GM18498 (cell line): ENCODE results near the gene MYOZ3.

ENCODE experiments used
- ATAC-seq: cut with Tn5 transposase; IDR thresholded peaks from one replicate; pipeline ENCODE4 v1.9.1; 2021; ENCODE audit warnings: mild to moderate bottlenecking, moderate library complexity; ENCODE audit not compliant: unreplicated experiment

The MYOZ3 gene

DNA sequence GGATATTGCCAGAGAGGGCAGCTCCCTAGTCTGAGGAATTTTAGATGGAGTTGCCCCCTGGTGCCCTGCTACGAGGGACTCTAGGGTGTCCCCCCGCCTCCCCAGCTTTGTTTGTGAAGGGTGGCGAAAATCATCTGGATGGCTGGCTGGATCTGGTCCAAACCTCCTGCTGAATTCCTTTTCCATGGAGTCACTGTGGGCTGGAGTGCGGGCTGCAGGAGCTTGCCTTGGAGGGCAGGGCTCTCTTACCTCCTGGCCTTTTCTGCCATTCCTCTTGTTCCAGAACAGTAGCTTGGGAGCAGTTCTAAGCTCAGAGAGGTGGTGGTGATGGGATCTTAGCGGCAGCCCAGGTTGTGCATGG is 18.5 kb upstream of the MYOZ3 start:
- ATAC-seq = no peak

DNA sequence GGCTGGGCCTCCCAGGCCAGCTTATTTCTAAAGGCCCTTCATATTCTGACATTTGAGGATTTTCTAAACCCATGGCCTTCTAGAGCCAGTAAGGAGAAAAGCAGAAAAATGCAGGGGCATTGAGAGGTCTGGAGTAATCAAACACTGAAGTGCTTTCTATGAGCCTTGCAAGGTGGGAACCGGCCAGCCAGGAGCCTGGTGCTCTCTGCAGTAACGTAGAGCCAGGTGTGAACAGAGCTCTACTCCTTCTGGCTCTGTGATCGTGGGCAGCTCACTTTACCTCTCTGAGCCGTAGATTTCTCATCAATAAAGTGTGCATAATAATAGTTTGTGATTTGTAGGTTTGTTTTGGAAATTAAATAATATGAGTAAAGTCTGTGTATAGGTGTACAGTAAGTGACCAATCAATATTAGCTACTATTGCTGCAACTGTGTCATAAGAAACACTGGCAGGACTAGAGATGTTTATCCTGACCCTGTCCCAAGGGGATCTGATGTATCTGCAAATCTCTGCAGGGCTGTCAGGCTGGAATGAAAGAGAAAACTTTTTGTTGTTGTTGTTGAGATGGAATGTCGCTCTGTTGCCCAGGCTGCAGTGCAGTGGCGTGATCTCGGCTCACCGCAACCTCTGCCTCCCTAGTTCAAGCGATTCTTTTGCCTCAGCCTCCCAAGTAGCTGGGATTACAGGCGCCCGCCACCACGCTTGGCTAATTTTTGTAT is 17.9 kb upstream of the MYOZ3 start:
- ATAC-seq = no peak

DNA sequence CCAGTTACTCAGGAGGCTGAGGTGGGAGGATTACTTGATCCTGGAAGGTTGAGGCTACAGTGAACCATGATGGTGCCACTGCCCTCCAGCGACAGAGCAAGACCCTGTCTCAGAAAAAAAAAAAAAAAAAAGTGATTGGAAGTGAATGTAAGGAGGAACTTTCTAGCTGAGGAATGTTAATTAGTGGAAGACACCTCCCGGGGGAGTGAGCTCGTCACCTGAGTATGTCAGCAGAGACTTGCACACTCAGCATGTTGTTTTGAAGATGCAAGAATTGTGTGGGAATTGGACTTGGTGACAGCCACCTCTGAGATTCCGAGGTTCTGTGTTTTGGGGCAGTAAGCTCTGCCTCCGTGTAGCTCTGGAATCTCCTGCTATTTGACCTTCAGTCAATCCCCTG is 17.0 kb upstream of the MYOZ3 start:
- no peak for ATAC-seq

DNA sequence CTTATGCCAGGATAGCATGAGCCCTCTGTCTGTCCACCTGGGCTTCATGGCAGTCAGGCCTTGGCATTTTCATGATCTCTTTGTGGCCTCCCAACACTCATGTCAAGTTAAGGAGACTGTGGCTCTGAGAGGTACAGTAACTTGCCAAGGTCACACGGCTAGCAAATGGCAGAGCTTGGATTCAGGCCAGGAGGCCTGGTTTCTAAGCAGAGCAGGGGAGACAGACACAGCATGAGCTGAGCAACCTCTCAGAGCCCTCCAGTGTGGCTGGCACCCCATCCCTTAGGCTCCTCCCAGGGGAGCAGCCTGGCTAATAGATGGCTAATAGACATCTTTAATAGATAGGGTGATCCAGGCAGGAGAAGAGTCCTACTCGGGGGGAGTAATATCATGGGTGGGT is 16.5 kb upstream of the MYOZ3 start:
- no peak for ATAC-seq

DNA sequence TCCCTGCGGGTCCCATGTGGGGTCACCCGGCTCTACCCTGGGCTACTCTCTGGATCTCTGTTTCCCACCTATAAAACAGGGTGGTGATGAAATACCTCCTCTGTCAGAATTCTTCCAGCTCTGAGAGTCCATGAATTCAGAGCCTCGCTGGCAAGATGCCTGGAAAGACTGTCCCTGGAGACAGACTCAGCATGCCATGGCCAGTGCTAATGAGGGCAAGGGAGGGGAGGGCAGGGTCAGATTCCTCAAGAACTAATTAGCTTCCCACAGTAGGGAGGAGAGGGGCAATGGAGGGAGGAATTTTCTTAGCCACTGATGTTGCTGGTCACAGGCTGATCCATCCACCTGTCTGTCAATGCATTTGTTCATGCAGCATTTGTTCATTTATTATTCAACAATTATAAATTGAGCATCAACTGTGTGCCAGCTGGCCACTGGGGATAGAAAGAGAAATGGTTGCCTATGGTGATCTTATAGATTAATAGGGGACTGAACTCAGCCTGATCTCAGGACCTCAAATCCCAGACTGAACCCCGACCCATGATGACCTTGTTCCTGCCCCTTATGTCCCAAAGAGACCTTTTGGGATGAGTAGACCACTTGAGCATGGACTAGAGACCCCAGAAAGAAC is 15.9 kb upstream of the MYOZ3 start:
- ATAC-seq = no peak

DNA sequence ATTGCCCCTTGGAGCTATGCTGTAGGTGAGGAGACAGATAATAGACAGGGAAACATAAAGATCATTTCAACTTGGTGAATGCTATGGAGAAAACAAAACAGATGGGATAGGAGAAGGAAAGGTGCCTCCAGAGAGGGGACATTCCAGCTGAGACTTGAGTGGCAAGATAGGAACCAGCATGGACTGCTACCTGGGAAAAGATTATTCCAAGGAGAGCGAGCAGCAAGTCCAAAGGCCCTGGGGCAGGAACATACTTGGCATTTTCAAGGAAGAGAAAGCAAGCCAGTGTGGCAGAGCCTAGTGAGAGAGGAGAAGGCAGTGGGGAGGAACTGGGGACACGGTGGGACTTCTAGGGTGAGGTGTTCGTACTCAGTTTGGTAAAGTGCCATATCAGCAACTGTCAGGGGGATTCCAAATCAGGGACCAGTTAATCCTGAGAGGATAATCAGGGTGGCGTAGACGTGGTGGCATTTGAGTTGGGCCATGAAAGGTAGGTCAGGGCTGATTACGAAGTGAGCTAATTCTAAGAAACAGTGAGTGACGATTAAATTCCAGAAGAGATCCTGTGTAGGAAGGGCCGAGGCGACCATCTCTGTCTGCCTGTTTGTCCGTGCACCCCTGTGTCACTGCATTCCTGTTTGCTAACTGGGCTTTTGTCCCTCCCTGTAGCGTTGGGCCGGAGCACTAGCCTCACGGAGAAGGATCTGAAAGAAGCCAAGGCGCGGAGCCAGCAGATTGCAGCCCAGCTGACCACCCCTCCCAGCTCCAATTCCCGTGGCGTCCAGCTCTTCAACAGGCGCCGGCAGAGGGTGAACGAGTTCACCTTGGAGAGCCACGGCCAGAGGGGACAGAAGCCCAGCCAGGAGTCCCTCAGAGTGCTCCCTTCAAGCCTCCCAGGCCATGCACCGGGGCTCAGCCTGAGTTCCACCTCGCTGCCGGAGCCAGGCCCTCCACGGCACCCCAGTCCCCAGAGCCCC is 13.5 kb upstream of the MYOZ3 start:
- no peak for ATAC-seq

DNA sequence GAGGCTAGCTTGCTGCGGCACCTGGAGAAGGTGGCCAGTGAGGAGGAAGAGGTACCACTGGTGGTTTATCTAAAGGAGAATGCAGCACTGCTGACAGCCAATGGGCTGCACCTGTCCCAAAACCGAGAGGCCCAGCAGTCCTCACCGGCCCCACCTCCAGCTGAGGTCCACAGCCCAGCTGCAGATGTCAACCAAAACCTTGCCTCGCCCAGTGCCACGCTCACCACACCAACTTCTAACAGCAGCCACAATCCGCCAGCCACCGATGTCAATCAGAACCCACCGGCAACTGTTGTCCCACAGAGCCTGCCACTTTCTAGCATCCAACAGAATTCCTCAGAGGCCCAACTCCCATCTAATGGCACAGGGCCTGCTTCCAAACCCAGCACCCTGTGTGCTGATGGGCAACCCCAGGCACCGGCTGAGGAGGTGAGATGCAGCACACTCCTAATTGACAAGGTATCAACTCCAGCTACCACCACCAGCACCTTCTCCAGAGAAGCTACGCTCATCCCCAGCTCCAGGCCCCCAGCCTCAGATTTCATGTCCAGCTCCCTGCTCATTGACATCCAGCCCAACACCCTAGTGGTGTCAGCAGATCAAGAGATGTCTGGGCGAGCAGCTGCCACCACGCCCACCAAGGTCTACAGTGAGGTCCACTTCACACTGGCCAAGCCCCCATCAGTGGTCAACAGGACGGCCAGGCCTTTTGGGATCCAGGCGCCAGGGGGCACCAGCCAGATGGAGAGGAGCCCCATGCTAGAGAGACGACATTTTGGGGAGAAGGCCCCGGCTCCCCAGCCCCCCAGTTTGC is 12.6 kb upstream of the MYOZ3 start:
- no peak for ATAC-seq

DNA sequence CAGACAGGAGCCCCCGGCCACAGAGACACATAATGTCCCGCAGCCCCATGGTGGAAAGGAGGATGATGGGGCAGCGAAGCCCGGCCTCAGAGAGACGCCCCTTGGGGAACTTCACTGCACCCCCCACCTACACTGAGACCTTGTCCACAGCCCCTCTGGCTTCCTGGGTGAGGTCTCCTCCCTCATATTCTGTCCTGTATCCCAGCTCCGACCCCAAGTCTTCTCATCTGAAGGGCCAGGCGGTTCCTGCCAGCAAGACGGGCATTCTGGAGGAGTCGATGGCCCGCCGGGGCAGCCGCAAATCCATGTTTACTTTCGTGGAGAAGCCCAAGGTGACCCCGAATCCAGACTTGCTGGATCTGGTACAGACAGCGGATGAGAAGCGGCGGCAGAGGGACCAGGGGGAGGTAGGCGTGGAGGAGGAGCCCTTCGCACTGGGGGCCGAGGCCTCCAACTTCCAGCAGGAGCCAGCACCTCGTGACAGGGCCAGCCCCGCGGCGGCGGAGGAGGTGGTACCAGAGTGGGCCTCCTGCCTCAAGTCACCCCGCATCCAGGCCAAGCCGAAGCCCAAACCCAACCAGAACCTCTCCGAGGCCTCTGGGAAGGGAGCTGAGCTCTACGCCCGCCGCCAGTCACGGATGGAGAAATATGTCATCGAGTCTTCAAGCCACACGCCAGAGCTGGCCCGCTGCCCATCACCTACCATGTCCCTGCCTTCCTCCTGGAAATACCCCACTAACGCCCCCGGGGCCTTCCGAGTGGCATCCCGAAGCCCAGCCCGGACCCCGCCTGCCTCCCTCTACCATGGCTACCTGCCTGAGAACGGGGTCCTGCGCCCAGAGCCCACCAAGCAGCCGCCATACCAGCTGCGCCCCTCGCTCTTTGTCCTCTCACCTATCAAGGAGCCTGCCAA is 11.7 kb upstream of the MYOZ3 start:
- no peak for ATAC-seq

DNA sequence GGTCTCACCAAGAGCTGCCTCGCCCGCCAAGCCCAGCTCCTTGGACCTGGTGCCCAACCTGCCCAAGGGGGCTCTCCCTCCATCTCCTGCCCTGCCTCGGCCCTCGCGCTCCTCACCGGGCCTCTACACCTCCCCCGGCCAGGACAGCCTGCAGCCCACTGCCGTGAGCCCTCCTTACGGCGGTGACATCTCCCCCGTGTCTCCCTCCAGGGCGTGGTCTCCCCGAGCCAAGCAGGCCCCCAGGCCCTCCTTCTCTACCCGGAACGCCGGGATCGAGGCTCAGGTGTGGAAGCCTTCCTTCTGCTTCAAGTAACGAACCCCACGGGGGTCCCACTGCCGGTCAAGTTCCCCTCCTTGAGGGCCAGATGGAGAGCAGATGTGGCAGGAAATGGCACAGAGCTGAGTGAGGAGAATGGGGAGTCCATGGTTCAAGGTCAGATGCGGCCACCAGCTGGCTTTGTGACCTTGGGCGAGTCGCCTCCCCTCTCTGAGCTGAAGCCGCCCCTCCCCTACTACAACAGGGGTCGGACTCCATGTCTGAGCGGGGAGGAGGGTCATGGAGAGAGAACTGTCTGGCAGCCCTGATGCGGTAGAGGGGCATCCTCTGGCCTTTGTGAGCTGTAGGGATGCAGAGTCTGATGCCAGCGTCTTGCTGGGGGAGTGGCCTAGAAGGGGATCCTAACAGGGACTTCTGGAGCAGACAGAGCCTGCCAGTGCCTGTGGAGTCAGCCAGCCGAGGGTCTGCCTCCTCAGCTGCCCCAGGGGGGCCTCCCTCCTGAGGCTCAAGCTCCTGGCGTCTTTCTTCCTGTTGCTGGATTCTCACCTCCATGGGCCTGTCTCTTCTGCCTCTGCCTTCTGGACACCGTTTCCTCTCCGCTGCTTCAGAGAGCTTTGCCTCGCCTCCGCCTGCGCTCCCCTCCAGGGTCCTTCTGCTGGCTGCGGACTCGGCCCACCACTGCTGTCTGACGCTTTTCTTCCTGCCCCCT is 10.7 kb upstream of the MYOZ3 start:
- no peak for ATAC-seq

DNA sequence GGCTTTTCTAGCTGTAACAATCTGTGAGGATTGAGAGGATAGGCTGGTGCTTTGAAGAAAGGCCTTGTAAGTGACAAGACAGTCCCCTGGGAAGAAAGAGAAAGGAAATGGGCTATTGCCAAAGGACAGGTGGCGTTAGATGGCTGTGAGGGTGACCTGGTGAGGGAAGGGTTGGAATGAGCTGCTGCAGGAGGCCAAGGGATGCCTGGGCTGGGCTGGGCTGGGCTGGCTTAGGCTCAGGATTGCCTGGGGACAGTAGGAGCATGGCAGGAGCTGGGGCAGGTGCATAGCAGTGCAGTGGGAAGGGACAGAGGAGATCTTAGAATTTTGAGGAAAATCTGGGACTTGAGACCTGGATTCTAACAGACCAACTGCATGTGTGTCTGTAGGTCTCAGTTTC is 9.7 kb upstream of the MYOZ3 start:
- no peak for ATAC-seq

DNA sequence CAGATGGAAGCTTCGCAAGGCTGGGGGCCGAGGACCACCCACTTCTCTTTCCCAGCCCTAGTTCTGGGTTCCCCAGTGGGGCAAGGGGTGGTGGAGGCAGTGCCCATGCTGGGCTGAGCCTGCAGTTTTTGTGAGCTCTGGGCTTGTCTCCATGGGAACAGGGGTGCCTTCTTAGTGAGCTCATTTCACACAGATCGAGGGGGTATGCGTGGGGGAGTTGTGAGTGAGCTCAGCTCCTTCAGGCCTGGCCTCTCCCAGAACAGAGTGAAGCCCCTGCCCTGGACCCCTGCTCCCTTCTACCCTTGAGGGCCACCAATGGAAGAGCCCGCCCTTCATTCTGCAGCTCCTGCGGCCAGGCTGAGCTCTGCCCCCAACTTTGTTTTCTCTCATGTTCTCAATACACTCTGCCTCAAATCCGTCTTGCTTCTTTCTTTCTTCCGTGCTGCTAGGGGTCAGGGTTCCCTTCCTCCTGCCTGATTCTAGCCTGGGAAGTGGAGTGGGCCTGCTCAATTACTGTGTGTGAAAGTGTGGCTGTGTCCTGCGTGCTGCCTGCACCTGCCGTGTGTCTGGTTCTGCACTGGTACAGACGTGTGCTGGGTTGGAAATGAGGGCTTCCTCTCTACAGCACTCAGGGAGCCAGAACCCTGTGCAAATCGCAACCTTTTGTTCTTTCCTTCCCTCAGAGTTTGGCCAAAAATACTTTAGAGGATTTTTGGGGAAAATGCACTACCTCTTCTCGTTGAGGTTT is 9.0 kb upstream of the MYOZ3 start:
- no peak for ATAC-seq

DNA sequence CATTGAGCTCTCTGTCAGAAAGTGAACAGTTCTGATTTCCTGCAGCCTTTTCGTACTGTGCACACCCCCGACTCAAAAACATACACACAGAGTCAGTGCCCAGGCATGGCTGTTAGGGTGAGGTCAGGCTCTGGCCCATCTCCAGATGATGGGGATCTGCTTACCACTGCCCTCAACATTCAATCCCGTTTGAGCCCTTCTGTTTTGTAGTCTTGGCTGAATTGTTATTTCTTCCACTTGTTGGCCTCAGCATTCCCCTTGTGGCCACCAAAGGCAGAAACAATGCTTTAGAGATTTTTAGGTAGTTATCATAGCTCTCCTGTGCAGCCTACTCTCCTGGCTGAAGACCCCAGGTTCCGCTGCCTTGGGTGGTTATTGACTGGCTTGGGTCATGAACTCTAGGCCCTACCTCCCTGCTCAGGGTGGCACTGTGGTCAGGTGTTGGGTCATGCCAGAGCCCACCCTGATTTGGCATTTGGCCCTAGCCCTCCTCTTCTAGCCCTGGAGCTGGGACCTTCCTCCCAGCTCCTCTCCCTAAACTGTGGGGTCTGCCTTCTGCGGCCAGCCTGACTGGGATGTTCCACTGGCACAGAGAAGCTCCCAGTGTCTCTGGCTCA is 7.8 kb upstream of the MYOZ3 start:
- no peak for ATAC-seq

DNA sequence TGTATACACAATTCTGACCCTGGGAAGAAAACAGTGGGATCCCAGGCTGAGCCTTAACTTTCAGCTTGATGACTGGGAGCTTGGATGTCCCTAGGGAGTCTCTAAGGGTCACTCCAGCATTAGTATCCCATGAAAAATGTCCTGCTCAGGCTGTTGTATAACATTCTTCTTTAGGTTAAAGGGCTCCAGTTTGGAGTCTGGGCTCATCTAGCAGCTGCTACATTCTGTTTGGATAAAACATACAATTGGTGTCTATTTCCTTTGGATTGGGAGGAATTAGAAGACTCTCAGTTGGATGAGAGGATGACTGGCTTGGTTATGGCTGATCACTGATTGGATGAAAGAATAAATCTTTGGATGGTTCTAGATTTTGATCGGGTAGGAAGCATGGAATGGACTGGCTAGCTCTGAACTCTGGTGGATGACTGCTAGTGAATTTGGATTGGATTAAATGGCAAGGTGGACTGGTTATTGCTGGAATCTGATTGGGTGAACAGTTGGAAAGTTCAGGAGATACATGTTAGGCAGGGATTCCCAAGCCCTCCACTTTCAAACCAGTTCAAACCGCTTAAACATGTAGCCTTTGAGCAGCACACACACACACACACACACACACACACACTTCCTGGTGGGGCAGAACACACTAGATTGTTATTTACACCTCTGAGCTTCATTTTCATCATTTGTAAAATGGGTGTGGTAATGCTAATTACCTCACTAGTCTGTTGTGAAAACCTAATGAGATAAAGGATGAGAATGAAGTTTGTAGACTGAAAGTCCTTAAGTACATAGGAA is 7.1 kb upstream of the MYOZ3 start:
- ATAC-seq = no peak

DNA sequence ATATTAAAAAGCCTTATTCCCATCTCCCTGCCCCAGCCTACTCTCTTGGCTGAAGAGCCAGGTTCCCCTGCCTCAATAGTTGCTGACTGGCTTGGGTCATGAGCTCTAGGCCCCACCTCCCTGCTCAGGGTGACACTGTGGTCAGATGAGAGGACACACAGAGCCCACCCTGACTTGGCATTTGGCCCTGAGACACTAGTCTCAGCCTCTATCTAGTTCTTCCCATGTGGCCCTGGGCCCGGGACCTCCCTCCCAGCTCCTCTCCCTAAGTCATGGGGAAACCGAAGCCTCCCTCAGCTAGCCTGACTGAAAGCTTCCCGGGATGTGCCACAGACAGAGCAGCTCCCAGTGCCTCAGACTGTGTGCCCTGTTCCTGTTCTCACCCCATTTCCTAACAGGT is 5.8 kb upstream of the MYOZ3 start:
- no peak for ATAC-seq

DNA sequence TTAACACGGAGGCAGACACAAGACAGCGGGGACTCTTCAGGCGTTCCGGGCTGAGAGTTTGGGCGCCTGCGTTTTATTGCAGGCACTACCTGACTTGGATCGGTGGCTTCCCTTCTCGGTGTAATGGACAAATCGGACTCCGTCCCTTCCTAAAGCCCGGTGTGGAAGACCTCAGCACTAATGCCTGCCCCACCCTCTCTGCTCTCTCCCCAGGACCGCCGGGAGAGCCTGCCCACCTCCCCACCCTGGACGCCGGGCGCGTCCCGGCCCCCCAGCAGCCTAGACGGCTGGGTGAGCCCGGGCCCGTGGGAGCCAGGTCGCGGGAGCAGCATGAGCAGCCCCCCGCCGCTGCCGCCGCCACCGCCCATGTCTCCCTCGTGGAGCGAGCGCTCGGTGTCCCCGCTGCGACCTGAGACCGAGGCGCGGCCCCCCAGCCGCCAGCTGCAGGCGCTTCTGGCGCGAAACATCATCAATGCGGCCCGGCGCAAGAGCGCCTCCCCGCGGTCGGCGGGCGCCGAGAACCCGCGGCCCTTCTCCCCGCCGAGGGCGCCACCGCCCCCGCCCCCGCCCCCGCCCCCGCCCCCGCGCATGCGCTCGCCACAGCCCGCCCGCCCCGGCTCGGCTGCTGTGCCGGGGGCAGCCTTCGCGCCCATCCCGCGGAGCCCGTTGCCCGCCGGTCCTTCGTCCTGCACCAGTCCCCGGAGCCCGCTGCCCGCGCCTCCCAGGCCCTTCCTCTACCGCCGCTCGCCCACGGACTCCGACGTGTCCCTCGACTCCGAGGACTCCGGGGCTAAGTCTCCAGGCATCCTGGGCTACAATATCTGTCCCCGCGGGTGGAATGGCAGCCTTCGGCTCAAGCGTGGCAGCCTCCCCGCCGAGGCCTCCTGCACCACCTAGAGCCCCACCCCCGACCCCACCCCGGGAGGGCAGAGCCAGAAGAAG is 4.6 kb upstream of the MYOZ3 start:
- ATAC-seq = peak; percentile 81

DNA sequence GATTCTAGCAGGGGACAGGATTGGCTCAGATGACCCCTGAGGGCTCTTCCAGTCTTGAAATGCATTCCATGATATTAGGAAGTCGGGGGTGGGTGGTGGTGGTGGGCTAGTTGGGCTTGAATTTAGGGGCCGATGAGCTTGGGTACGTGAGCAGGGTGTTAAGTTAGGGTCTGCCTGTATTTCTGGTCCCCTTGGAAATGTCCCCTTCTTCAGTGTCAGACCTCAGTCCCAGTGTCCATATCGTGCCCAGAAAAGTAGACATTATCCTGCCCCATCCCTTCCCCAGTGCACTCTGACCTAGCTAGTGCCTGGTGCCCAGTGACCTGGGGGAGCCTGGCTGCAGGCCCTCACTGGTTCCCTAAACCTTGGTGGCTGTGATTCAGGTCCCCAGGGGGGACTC is 2.9 kb upstream of the MYOZ3 start:
- ATAC-seq = no peak
